NCI-H2081 treated with DMSO at 0.1 percent for 48 hours (cell line): ENCODE results near the gene STRBP.
"Not testable (repeated sequence)": the region's sequence is repeated elsewhere in the genome, so short reads cannot be mapped to it uniquely, and the experiment has no call there.

ENCODE experiments used
- DNase-seq: peaks from one replicate; lab custom pipeline; 2025; lab: John Stamatoyannopoulos, UW

The STRBP gene

DNA sequence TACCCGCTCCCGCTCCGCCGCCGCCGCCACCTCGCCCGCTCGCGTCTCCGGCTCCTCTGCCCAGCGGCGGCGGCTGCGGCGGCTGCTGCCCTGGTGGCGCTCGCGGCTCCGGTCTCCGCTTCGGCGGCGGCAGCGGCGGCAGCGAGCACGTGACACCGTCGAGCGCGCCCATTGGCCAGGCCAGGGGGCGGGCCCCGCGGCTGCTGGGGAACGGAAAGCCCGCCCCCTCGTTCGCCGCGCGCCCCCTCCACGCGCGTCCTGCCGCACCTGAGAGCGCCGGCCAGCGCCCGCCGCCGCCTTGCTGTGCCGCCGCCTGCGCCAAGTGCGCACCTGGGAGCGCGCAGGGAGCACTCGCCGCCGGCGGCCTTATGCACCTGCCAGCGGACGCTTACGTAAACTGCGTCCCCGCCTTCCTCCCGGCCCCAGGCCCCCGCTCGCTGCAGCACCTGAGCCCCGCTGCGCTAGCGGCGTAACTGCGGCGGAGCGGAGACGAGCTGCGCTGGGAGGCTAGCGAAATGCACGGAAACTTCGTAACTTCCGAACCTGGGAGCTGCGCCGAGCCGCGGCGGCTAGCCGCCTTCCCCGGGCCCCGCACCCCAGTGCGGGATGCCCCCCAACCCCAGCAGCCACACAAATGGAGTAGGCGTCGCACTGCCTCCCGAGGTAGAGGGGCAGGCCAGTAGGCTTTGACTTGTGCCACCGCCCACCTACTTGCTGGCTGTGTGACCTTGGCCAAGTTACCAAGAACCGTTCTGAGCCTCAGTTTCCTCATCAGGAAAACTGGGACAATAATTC lies at the start of gene STRBP:
Gene STRBP (minus strand): TSS at position 122 of the 795 bp plus-strand sequence. CDS start 84,452 bp downstream, outside the sequence.
- DNase-seq = peak; percentile 72

DNA sequence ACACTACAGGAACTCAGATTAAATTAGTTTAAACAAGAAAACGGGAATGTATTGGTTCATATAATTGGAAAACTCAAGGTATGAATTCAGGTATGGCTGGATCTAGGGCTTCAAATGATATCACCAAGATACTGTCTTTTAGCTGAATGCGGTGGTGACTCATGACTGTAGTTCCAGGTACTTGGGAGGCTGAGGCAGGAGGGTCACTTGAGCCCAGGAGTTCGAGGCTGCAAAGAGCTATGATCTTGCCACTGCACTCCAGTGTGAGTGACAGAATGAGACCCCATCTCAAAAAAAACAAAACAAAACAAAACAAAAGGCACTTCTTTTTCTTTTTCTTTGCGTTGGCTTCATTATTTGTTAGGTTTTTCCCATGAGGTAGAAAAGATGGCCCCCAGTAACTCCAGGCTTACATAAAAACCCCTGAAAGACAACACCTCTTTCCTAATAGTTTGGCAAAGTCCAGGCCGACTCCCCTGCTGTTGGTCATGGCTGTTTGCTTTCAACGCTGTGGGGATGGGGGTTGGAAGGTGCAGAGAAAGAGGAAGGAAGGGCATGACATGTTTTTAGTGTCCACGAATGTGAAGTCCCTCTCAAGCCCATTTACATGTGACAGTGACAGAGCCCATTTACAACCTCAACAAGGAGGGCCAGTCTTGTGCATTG lies 47.8 kb upstream of the STRBP start:
- DNase-seq = no peak

DNA sequence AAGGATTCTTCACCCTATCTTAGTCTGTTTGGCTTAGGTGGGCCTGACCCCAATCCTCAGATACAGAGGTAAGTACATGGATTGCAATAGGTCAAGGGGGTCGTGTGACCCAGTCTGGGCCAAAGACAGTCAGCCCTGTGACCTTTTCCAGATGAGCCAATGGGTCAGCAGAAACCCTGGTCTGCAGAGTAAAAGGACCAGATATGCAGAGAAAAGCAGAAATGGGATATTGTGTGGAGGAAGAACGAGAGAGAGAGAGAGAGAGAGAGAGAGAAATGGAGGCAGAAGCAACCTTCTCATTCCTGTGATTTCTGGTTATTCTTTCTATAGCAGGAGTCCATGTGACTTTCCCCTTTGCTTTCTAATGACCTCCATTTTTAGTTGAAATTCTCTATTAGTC lies 47.2 kb upstream of the STRBP start:
- no peak for DNase-seq

DNA sequence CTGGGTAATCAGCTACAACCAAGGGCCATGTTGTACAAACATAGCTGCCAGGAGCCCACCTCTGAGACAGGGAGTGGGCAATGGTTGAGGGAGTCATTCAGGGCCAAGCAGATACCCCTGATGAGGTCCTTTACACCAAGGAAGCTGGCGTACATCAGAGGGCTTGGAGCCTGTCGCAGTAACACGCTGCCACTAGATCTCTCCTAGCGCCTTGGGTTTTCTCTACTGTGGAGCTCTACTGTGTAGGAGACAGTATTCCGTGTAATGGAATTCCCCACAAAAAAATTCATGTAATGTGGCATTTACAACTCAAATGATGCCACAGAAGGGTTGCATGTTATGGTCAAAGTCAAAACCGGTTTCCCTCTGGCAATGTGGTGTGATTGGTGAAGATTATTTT lies 46.2 kb upstream of the STRBP start:
- no peak for DNase-seq

DNA sequence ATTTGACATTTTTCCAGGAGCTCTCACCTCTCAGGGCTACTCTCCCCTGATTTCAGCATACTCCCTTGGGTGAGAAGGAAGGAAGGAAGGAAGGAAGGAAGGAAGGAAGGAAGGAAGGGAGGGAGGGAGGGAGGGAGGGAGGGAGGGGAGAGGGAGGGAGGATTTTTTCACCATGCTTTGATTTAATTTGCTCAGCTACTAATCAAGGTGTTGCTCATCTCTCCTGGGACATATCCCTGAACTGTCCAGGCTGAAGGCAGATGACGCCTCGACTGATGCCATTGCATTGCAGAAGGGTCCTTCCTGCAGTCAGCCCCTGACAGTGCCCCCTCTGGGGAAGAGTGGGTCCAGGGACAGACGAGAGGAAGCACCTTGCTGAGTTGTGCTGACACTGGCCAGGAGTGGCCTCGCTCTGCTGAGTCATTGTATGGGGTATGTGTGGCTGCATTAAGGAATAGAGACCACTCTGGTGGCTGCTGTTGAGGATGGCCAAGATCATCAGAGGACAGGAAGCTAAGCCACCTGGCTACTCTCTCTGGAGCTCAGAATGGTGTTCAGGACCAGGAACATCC lies 44.0 kb upstream of the STRBP start:
- no peak for DNase-seq

DNA sequence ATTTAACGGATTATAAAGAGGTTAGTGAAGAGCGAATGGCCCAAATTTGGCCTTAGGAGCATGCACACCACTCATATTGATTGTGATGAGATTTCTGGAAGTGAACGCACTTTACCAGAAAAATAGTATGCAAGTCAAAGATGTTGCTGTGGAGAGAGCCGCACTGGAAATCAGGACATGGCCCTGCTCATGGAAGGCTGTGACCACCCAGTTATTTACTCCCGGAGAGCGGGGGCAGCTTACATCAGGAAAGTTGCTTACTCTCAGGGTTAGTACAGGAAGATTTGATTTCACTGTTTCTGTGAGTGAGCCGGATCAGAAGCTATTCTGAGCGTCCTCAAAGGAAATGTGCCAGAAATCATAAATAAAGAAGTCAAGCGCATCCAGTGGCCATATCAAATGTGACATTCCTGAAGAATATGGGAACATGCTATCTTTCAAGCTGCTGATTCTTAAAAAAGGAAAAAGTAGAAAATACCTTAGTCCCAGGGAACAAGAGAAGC lies 42.9 kb upstream of the STRBP start:
- DNase-seq = no peak

DNA sequence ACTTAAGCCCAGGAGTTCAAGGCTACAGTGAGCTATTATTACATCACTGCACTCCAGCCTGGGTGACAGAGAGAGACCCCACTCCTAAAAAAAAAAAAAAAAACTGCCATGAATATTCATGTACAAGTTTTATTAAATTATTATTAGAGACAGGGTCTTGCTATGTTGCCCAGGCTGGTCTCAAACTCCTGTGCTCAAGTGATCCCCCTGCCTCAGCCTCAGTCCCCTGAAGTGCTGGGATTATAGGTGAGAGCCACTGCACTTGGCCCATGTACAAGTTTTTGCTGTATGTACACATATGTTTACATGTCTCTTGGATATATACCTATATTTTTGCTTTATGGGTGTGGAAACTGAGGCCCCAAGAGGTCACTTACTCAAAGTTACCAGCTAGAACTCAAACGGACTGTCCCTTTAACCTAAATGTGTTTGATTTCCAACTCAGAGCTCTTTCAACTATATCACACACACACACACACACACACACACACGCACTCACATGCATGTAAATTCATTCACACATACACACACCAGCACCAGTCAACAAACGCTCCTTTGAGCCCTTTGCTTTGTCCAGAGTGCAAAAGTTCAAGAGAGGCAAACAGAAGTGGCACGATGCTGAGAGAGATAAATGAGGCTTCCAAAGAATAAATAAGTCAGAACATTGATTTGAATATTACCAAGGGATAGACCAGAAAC lies 42.3 kb upstream of the STRBP start:
- DNase-seq = no peak

DNA sequence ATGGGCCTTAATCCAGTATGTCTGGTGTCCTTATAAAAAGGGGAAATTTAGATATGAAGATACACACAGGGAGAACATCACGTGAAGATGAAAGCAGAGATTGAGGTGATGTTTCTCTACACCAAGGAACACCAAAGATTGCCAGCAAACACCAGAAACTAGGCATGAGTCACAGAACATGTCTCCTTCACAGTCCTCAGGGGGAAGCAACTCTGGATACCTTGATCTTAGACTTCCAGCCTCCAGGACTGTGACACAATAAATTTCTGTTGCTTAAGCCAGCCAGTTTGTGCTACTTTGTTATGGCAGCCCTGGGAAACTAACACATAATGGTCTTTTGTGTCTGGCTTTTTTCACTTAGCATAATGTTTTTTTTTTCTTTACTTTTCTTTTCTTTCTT lies 41.2 kb upstream of the STRBP start:
- no peak for DNase-seq

DNA sequence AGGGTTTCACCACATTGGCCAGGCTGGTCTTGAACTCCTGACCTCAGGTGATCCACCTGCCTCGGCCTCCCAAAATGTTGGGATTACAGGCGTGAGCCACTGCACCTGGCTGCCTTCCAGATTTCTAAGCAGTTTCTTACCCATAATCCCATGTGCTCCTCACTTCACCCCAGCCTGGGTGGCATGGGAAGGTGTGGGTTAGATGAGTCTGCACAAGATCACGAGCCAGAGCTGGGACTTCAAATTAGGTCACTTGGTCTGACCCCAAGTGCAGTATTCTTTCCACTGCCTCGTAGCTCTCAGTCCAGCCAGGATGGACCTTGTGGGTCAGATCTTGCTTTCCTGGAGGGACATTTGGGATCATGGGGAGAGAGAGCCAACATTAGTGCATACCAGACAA lies 37.5 kb upstream of the STRBP start:
- no peak for DNase-seq

DNA sequence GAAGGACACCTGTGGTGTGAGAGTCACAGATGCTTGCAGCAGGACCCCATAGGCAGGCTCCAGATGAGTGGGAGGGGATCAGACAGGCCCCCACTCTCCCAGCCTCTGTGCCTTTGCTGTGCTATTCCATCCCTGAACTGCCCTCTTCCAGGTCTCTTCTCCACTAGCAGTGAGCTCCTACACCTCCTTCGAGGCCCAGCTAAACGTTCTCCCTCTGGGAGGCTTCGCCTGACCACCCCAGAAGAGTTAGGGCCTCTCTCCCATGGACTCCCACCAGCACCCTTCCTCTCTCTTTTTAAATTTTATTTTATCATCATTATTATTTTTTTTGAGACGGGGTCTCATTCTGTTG lies 35.9 kb upstream of the STRBP start:
- no peak for DNase-seq

DNA sequence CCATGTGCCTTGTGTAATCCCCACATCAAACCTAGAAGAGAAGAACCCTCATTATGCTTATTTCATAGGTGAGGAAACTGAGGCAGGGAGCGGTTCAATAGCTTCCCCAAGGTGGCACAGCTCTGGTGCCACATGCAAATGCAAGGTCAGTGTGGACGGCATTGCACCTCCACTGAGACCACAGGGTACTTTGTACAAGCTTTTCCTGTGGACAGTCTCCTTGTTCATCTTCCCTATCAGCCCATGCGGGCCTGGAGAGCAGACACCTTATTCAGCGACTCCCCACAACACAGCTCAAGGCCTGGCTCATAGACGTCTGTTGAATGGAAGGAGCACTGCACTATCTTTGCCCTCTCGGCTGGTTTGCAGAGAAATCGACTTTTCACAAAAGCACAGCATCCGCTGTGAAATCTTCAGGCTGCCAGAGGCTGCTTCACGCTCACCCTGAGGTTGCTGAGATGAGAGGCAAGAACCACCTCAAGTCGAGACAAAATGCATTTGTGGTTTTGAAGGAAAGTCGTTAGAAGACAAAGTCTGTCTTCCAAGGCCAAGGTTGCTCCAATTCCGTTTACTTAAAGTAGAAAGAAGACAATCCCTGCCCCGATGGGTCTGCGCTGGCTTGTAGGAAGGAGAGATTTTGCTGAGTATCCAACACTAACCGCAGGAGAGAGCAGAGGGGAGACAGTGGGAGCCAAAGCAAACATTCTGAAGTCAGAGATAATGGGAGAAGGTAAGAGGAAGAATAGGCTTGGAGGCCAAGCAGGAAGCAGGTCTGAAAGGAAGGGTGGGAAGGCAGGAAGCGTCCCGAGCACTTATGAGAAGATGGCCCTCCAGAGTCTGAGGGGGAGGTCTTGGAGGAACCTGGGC lies 34.2 kb upstream of the STRBP start:
- no peak for DNase-seq

DNA sequence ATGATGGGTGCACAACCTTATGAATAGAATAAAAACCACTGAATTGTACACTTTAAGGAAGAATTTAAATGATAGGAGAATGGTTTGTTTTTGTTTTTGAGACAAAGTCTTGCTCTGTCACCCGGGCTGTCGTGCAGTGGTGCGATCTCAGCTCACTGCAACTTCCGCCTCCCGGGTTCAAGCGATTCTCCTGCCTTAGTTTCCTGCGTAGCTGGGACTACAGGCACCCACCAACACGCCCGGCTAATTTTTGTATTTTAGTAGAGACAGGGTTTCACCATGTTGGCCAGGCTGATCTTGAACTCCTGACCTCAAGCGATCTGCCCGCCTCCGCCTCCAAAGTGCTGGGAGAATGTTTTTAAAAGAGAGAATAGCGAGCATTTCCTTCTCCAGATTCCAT lies 33.5 kb upstream of the STRBP start:
- not testable (repeated sequence) for DNase-seq

DNA sequence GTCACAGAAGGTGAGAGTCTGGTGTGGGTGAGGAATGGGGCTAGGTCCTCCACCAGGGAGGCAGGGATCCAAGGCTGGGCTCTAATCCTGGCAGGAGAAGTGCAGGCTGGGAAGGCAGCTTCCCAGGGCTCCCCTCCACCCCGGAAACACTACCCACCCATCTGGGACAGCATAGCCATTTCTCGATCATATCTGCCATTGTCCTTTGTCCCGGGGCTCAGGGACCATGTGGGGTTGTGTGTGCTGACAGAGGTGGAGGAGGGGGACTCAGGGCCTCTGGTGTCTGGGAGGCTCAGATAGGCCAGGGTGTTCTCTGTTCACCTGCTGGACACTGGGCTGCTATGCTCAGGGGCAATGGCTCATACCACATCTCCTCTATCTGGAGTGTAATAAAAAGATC lies 32.2 kb upstream of the STRBP start:
- DNase-seq = no peak

DNA sequence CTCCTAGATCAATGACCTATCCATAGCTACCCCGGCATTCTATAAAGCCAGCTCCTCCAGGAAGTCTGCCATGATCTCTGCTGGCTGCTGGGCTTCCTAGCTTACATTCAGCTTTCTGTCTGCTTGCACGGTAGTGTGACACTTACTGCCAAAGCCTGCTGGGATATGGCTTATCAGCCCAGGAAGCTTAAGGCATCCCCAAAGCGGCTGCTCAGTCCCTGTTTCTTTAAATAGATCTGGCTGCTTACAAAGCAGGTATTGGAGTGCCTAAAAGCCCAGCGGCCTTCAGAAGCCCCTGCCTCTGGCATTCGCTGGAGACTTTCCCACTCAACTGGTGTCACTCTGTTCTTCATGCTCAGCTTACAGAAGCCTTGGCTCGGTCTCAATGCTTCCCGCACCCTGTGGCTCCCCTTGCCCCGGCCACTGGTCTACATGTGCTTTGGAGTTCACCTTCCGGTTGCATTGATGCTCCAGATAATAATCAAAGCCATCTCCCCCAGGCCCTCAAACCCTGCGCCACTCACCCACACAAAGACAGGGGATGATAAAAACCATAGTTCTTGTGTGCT lies 31.3 kb upstream of the STRBP start:
- DNase-seq = no peak

DNA sequence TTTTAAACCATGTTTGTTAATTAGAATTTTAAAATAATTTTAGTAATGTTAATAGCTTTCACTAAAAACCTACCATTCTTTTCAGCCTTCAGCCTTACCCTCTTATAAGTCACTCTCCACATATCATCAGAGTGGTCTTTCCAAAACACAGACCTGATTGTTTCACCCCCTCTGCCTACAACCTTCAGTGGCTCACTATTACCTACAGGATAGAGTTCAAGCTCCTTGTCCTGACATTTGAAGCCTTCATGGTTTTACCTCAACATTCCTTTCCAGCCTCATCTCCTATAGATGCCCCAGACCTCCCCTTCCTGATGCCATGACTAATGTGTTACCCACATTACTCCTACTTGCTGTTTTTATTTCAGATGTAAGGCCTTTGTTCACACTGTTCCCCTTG lies 27.8 kb upstream of the STRBP start:
- DNase-seq = no peak

DNA sequence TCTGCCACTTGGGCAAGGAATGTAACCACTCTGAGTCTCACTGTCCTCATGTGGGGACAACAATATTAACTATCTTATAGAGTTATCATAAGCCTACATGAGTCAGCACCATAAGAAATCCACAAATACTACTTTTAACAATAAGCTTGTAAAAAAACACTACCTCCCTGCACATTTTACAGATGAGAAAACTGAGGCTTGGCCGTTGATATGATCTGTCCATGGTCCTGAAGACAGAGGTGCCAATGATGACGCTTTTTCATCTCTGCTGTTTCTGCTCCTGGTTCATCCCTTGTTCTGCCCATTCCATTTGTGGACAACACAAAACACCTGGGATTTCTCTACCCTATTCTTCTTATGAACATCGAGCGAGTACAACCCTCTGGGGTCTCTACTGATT lies 23.4 kb upstream of the STRBP start:
- no peak for DNase-seq

DNA sequence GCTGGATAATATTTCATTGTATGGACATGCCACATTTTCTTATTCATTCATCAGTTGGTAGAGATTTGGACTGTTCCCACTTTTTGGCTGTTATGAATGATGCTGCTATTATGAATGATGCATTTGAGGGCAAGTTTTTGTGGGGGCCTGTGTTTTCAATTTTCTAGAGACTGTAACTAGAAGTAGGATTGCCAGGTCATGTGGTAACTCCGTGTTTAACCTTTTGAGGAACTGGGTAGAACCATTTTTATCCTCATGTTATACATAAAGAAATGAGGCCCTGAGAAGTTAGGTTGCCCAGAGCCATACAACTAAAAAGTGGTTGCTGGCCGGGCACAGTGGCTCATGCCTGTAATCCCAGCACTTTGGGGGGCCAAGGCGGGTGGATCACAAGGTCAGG lies 22.4 kb upstream of the STRBP start:
- no peak for DNase-seq

DNA sequence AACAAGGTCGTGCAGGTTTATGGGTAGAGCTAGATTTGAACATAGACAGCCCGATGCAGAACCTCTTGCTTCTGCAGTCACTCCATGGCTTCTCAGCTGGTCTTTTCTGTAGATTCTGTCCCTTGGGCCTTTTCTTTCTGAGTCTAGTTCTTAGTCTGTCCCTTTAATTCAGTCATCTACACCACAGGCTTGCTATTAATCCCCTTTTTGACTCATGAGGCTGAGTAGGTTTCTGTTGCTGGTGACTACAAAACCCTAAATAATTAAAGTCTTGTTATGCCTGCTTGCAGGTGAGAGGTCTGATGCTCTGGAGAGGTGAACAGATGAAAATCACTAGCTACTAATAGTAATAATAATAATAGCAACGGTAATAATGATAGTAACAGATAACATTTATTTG lies 19.3 kb upstream of the STRBP start:
- no peak for DNase-seq

DNA sequence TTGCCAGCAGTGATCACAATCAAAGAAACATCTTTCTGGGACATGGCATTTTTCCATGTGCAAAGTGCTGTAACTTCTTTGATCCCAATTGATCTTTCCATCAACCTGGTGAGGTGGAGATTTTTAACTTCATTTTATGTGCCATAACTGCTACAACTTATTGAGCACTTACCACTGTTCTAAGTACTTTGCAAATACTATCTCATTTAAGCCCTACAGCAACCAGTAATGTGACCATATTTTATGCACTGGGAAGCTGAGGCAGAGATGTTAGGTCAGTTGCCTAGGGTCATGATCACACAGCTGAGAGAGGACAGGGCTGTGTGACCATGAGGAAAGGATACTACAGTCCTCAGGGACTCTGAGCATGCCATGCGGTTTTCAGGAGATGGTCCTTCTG lies 17.9 kb upstream of the STRBP start:
- DNase-seq = no peak

DNA sequence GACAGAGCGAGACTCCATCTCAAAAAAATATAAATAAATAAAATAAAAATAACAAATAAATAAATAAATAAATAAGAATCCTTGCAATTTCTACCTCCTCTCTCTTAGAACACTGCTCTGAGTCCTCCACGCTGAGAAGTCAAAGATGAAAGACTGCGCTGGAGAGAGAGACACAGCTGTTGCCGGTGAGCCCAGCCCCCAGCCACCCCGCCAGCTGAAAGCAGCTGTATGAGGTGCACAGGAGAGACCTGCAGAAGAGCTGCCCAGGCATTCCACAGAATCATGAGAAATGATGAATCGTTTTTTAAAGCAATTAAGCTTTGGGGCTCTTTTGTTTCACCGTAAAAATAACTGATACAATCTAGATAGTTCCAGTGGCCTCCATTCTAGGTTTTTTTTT lies 16.3 kb upstream of the STRBP start:
- no peak for DNase-seq

DNA sequence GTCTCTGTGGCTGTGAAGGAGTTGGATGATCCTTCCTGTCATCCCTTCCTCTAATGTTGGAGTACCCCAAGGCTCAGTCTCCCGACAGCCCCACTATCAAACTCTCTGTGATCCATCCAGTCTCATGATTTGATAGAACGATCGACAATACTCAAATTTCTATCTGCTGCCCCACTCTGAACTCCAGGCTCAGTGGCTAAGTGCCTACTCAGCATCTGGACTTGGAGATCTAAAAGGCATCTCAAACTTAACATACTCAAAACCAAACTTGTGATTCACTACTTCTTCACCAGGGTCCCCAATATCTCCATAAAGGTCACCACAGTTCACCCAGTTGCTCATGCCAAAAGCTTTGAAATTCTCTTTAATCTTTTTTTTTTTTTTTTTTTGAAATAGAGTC lies 15.1 kb upstream of the STRBP start:
- no peak for DNase-seq

DNA sequence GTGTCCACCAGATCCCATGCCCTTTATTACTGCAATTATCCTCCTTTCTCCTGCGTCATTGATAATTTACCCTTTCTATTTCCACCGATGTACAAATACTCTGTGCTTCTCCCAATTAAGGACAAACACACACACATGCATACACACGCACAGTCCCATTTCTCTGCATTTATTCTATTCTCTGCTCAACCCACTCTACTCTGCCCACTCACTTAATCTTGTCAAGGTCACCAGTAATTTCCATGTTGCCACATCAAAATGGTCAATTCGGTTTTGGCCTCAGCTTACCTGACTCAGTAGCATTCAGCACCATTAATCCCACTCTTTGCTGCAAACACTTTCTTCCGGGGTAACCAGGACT lies 14.6 kb upstream of the STRBP start:
- no peak for DNase-seq
